ENCODE results near the gene UBR1.
"Not testable (repeated sequence)": the region's sequence is repeated elsewhere in the genome, so short reads cannot be mapped to it uniquely, and the experiment has no call there.

UBR1 gene

DNA sequence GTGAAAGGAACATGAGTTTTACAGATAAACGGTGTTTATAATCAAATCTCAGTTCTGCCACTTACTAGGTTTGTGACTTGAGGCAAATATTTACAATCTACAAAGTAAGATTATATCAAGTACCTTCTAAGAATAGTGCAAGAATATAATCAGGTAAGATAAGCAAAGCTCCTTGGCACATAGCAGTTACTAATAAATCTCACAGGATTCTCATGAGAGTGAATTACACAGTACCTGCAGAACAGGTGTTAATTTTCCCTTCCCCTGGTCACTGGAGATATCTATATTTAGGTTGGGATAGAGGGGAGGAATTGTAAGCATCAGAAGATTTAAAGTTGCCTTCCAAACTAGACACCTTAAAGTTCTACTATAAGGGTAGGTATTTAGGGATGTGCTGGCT lies 53.0 kb downstream of the UBR1 start:
- no peak overlapping the region for H3K27ac ChIP-seq
- no peak overlapping the region for H3K4me3 ChIP-seq (ENCODE audit: low read depth in 1 of 2, low read length in 1 of 2)
- H3K36me3 ChIP-seq: peaks cover 84% of the 10 kb centered on the region
- TF ChIP-seq, protein P1, sequence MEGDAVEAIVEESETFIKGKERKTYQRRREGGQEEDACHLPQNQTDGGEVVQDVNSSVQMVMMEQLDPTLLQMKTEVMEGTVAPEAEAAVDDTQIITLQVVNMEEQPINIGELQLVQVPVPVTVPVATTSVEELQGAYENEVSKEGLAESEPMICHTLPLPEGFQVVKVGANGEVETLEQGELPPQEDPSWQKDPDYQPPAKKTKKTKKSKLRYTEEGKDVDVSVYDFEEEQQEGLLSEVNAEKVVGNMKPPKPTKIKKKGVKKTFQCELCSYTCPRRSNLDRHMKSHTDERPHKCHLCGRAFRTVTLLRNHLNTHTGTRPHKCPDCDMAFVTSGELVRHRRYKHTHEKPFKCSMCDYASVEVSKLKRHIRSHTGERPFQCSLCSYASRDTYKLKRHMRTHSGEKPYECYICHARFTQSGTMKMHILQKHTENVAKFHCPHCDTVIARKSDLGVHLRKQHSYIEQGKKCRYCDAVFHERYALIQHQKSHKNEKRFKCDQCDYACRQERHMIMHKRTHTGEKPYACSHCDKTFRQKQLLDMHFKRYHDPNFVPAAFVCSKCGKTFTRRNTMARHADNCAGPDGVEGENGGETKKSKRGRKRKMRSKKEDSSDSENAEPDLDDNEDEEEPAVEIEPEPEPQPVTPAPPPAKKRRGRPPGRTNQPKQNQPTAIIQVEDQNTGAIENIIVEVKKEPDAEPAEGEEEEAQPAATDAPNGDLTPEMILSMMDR (IDR thresholded peaks at IDR 0.05): no peak
- H3K9me3 ChIP-seq: no peaks in the 10 kb centered on the region
- no peaks in the 10 kb centered on the region for H3K4me1 ChIP-seq (ENCODE audit: control insufficient read depth in 1 of 2, insufficient read depth in 1 of 2, low read depth in 1 of 2, low read length in 1 of 2)
- H3K27me3 ChIP-seq: no peaks in the 10 kb centered on the region

DNA sequence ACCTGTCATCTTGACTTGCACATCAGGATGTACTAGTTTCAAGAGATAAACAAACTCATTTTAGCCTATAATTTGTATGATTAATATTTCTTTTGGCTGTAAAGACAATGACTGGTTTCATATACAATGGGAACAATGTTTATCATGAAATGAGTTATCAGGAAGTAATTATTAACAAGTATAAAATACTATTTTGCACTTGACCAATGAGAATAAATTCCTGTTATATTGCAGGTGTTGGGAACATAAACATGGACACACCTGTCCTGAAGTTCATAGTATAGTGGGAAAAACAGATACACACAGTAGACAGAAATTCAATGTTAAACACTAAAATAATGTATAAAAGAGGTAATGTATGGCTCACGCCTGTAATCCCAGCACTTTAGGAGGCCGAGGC lies 56.9 kb downstream of the UBR1 start:
- Histone ChIP-seq H3K4me1 (ENCODE audit: control insufficient read depth in 1 of 2, insufficient read depth in 1 of 2, low read depth in 1 of 2, low read length in 1 of 2) (no peaks in the 10 kb centered on the region), H3K4me3 (ENCODE audit: low read depth in 1 of 2, low read length in 1 of 2) (no peak overlapping the region), H3K36me3 (peaks cover 84% of the 10 kb centered on the region), H3K27me3 (no peaks in the 10 kb centered on the region), H3K9me3 (no peaks in the 10 kb centered on the region), H3K27ac (no peak overlapping the region)
- TF ChIP-seq, protein P1 (IDR thresholded peaks at IDR 0.05): no peak

DNA sequence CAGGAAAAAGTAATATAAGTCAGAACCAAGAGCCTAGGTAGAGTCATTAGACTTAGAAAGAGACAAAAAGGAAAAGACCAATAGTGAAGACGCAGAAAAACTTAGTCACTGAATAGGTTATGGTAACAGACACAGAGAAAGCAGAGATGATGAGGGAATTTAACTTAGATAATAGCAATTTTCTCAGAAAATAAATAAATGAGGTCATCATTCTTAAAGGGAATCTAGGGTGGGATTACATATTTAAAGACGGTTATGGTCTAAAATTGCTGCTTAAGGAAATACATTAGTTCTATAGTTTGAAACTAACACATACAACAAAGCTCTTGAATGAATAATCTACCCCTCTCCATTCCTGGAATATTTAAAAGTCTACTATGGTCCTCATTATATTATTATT lies 59.4 kb downstream of the UBR1 start:
- Histone ChIP-seq H3K27me3 (no peaks in the 10 kb centered on the region), H3K4me1 (ENCODE audit: control insufficient read depth in 1 of 2, insufficient read depth in 1 of 2, low read depth in 1 of 2, low read length in 1 of 2) (no peaks in the 10 kb centered on the region), H3K9me3 (no peaks in the 10 kb centered on the region), H3K27ac (no peak overlapping the region), H3K4me3 (ENCODE audit: low read depth in 1 of 2, low read length in 1 of 2) (no peak overlapping the region), H3K36me3 (peaks cover 84% of the 10 kb centered on the region)
- TF ChIP-seq, protein P1 (IDR thresholded peaks at IDR 0.05): no peak

DNA sequence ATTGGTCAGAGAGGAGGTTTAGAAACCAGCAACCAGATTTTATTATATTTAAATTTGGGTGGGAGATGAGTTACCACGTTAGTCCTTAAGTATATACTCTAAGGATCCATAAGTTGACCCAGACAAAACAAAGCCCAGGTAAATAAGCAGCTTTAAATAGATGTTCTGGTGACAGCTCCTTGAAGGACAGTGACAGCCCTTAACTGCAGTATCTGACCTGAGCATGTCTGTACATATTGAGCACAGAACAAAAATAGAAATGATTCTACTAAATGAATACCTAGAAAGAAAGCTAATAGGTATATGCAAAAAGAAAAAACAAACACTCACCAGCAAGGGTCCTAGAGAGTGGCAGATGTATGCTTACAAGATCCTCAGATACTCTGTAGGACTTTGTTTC lies 63.0 kb downstream of the UBR1 start:
- Histone ChIP-seq H3K36me3 (peaks cover 70% of the 10 kb centered on the region), H3K9me3 (no peaks in the 10 kb centered on the region), H3K27ac (no peak overlapping the region), H3K4me1 (ENCODE audit: control insufficient read depth in 1 of 2, insufficient read depth in 1 of 2, low read depth in 1 of 2, low read length in 1 of 2) (no peaks in the 10 kb centered on the region), H3K4me3 (ENCODE audit: low read depth in 1 of 2, low read length in 1 of 2) (no peak overlapping the region), H3K27me3 (no peaks in the 10 kb centered on the region)
- TF ChIP-seq, protein P1 (IDR thresholded peaks at IDR 0.05): no peak

DNA sequence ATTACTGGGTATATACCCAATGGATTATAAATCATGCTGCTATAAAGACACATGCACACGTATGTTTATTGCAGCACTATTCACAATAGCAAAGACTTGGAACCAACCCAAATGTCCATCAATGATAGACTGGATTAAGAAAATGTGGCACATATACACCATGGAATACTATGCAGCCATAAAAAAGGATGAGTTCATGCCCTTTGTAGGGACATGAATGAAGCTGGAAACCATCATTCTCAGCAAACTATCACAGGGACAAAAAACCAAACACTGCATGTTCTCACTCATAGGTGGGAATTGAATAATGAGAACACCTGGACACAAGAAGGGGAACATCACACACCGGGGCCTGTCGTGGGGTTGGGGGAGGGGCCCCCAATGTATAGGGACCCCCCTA lies 64.8 kb downstream of the UBR1 start:
- H3K27ac ChIP-seq; H3K9me3 ChIP-seq; H3K4me3 ChIP-seq (ENCODE audit: low read depth in 1 of 2, low read length in 1 of 2); H3K4me1 ChIP-seq (ENCODE audit: control insufficient read depth in 1 of 2, insufficient read depth in 1 of 2, low read depth in 1 of 2, low read length in 1 of 2); H3K27me3 ChIP-seq: not testable (repeated sequence)
- peaks cover 69% of the 10 kb centered on the region for H3K36me3 ChIP-seq

DNA sequence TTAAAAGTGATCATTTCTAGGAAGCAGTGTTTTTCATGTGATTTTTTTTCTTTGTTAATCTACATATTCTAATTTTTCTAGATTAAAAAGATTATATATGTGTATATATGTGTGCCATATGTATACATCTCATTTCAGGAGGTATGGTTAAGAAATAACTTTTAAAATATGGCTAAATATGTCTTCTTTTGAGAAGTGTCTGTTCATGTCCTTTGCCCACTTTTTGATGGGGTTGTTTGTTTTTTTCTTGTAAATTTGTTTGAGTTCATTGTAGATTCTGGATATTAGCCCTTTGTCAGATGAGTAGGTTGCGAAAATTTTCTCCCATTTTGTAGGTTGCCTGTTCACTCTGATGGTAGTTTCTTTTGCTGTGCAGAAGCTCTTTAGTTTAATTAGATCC lies 70.6 kb downstream of the UBR1 start:
- H3K27ac ChIP-seq; H3K4me3 ChIP-seq (ENCODE audit: low read depth in 1 of 2, low read length in 1 of 2); H3K4me1 ChIP-seq (ENCODE audit: control insufficient read depth in 1 of 2, insufficient read depth in 1 of 2, low read depth in 1 of 2, low read length in 1 of 2); H3K27me3 ChIP-seq; H3K9me3 ChIP-seq: not testable (repeated sequence)
- peaks cover 43% of the 10 kb centered on the region for H3K36me3 ChIP-seq

DNA sequence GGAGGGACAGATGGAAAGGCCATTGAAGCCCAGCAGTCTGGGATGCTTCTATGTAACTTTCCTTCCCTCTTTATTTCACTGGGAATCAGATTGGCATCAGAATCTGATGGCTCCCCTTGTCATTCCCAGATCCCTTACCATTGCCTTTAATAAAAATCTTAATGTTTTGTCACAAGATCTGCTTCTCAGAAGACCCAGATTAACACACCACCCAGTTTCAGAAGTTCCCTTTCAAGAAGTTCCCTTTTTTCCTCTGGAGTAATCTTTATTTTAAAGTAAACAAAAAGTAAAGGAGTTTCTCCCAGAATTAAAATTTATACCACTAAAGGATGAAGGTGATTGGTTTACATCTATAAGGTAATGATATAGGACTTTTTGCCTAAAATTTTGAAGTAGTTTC lies 76.4 kb downstream of the UBR1 start:
- H3K4me3 ChIP-seq (ENCODE audit: low read depth in 1 of 2, low read length in 1 of 2): no peak overlapping the region
- no peaks in the 10 kb centered on the region for H3K27me3 ChIP-seq
- H3K36me3 ChIP-seq: peaks cover 39% of the 10 kb centered on the region
- peaks cover 8% of the 10 kb centered on the region in 2 experiments for H3K4me1 ChIP-seq (ENCODE audit: control insufficient read depth in 1 of 2, insufficient read depth in 1 of 2, low read depth in 1 of 2, low read length in 1 of 2)
- no peaks in the 10 kb centered on the region for H3K9me3 ChIP-seq
- TF ChIP-seq, protein P1 (IDR thresholded peaks at IDR 0.05): no peak
- H3K27ac ChIP-seq: peak overlapping the region; percentile 71

Data from neutrophil (primary cell).